RWPE2 (cell line): ENCODE data around the gene PPP1R3D.

Source experiments
- ATAC-seq: fragments of 200-7000 bp; cut with Tn5 transposase; 3 replicates; pipeline ENCODE4 v1.9.1; 2021; ENCODE audit warnings: low read depth
- DNase-seq: peaks from one replicate; pipeline ENCODE4 v3.0.0-alpha.2; 2020; ENCODE audit warnings: low spot score
- H3K27ac ChIP-seq: fragments of 450-650 bp; 2 replicates; pipeline ENCODE4 v1.5.1; 2017; ENCODE audit warnings: mild to moderate bottlenecking; ENCODE audit not compliant: poor library complexity, severe bottlenecking
- H3K27me3 ChIP-seq: fragments of 250-450 bp; sonication (Bioruptor Pico); 2 replicates; pipeline ENCODE4 v1.5.1; 2021; ENCODE audit warnings: mild to moderate bottlenecking, moderate library complexity; ENCODE audit not compliant: insufficient read depth, poor library complexity, severe bottlenecking
- H3K36me3 ChIP-seq: fragments of 250-450 bp; sonication (Bioruptor Pico); 2 replicates; pipeline ENCODE4 v1.5.1; 2020; ENCODE audit warnings: low read depth, mild to moderate bottlenecking, moderate library complexity
- H3K4me1 ChIP-seq: fragments of 250-450 bp; sonication (Bioruptor Pico); 2 replicates; pipeline ENCODE4 v1.5.1; 2021; ENCODE audit warnings: mild to moderate bottlenecking, moderate library complexity; ENCODE audit not compliant: insufficient read depth, poor library complexity, severe bottlenecking
- H3K4me3 ChIP-seq: fragments of 250-450 bp; sonication (Bioruptor Pico); 2 replicates; pipeline ENCODE4 v1.5.1; 2021; ENCODE audit warnings: mild to moderate bottlenecking, moderate library complexity; ENCODE audit not compliant: severe bottlenecking
- H3K9me3 ChIP-seq: fragments of 250-450 bp; sonication (Bioruptor Pico); 2 replicates; pipeline ENCODE4 v1.5.1; 2021; ENCODE audit warnings: mild to moderate bottlenecking, moderate library complexity; ENCODE audit not compliant: severe bottlenecking
- CTCF ChIP-seq: fragments of 450-650 bp; IDR thresholded peaks from one replicate; pipeline ENCODE4 v1.5.1; 2017; ENCODE audit warnings: mild to moderate bottlenecking, moderate library complexity; ENCODE audit not compliant: poor library complexity, severe bottlenecking

Gene PPP1R3D

GRCh38 chr20:59923514-59923913 is 16.6 kb downstream of the PPP1R3D start:
- ATAC-seq (no peak), DNase-seq (no peak)
- Histone ChIP-seq H3K36me3 (peaks cover 16% of the 10 kb centered on the region), H3K27me3 (no peaks in the 10 kb centered on the region), H3K9me3 (no peaks in the 10 kb centered on the region), H3K27ac (no peak overlapping the region), H3K4me3 (no peak overlapping the region), H3K4me1 (peaks cover 13% of the 10 kb centered on the region)
- TF ChIP-seq CTCF = no peak

GRCh38 chr20:59920944-59921343 is 19.2 kb downstream of the PPP1R3D start:
- peaks cover 16% of the 10 kb centered on the region for H3K36me3 ChIP-seq
- H3K27me3 ChIP-seq = no peaks in the 10 kb centered on the region
- no peak for ATAC-seq
- no peak overlapping the region for H3K27ac ChIP-seq
- H3K4me3 ChIP-seq = no peak overlapping the region
- H3K4me1 ChIP-seq = peaks cover 5% of the 10 kb centered on the region
- H3K9me3 ChIP-seq = no peaks in the 10 kb centered on the region
- no peak for TF ChIP-seq CTCF
- DNase-seq = no peak

DNA sequence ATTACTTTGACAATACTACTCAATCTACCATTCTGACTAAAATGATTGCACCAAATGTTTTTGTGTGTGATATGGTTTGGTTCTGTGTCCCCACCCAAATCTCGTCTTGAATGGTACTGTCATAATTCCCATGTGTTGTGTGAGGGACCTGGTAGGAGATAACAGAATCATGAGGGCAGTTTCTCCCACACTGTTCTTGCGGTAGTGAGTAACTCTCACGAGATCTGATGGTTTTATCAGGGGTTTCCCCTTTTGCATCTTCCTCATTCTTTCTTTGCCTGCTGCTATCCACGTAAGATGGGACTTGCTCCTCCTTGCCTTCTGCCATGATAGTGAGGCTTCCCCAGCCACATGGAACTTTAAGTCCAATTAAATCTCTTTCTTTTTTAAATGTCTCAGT is 27.5 kb downstream of the PPP1R3D start:
- no peak for DNase-seq
- Histone ChIP-seq H3K36me3 (peaks cover 26% of the 10 kb centered on the region), H3K4me3 (no peak overlapping the region), H3K27ac (no peak overlapping the region), H3K4me1 (no peaks in the 10 kb centered on the region), H3K9me3 (no peaks in the 10 kb centered on the region), H3K27me3 (no peaks in the 10 kb centered on the region)
- TF ChIP-seq CTCF = no peak
- ATAC-seq = no peak

DNA sequence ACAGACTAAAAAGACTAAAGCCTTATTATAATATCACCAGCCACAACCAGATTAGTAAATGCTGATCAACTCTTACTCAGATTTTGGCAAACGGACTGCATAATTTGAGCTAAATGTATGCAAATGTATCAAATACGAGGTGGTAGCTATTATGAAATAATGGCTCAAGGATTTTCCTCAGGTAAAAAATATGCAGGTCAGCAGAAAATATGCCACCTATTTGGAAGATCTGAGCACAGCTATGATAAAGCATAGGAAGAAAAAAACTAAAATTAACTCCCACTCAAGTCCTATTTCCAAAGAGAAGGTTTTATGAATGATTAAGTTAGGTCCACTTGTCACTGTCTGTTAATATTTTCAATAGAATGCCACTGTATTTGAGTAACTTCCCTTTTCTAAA is 29.1 kb downstream of the PPP1R3D start:
- ATAC-seq (no peak), DNase-seq (no peak)
- no peak for TF ChIP-seq CTCF
- H3K27me3 ChIP-seq = no peaks in the 10 kb centered on the region
- H3K27ac ChIP-seq = no peak overlapping the region
- no peaks in the 10 kb centered on the region for H3K4me1 ChIP-seq
- no peaks in the 10 kb centered on the region for H3K9me3 ChIP-seq
- peaks cover 26% of the 10 kb centered on the region for H3K36me3 ChIP-seq
- no peak overlapping the region for H3K4me3 ChIP-seq

GRCh38 chr20:59908855-59909254 is 31.2 kb downstream of the PPP1R3D start:
- no peak for ATAC-seq
- TF ChIP-seq CTCF = no peak
- H3K4me3 ChIP-seq = no peak overlapping the region
- no peaks in the 10 kb centered on the region for H3K9me3 ChIP-seq
- no peaks in the 10 kb centered on the region for H3K4me1 ChIP-seq
- peaks cover 11% of the 10 kb centered on the region for H3K36me3 ChIP-seq
- DNase-seq = no peak
- H3K27ac ChIP-seq = no peak overlapping the region
- H3K27me3 ChIP-seq = no peaks in the 10 kb centered on the region
